HCT116 (cell line): Measurements from ENCODE around the gene GPR3. TPM values are rescaled to one million over a fixed set of nuclear protein-coding genes. Genes with fewer than 3 reads are reported as not detected.

Experiments
- ATAC-seq: fragments of 200-7000 bp; cut with Tn5 transposase; 2 replicates; pipeline ENCODE4 v1.9.1; 2020; ENCODE audit warnings: mild to moderate bottlenecking, moderate library complexity
- BruUV-seq: library from RNA; stranded (reverse); fragments of 400-500 nt; replicated peaks from 2 replicates; lab custom pipeline; 2021; lab: Mats Ljungman, UMichigan
- CTCF ChIA-PET: fragments of 300-600 bp; sonication (Branson Sonifier 250); formaldehyde crosslinking; loops from one replicate; lab custom pipeline; 2021; ENCODE audit warnings: antibody characterized with exemption; lab: Charles Lee
- POLR2A ChIA-PET: fragments of 300-600, 350-600 bp; sonication (Branson Sonifier 250); formaldehyde crosslinking; loops from one replicate; lab custom pipeline; 2021; ENCODE audit warnings: antibody characterized with exemption; lab: Charles Lee
- RAD21 ChIA-PET, 2 experiments: fragments of 300-600 bp; sonication (Branson Sonifier 250); formaldehyde crosslinking; loops; one replicate each; lab custom pipeline; 2023; ENCODE audit warnings: low total read pairs in 2 of 2; ENCODE audit not compliant: uncharacterized antibody in 2 of 2, unreplicated experiment in 2 of 2, low non-redundant PET in 1 of 2; lab: Charles Lee
- DNase-seq: peaks from one replicate; pipeline ENCODE4 v3.0.0-alpha.2; 2010; ENCODE audit warnings: low read depth, low spot score
- H2AFZ ChIP-seq: fragments of 200-600 bp; shearing (Covaris generic), sonication (generic); 2 replicates; pipeline ENCODE4 v1.6.1; 2017; ENCODE audit warnings: low read depth, mixed run types, mixed read lengths, antibody characterized with exemption, low read length; ENCODE audit not compliant: poor library complexity, severe bottlenecking
- H3K27ac ChIP-seq: 2 replicates; pipeline ENCODE4 v1.5.1; 2012; ENCODE audit warnings: low read depth, low read length
- H3K27me3 ChIP-seq: fragments of 200-600 bp; sonication (generic); 2 replicates; pipeline ENCODE4 v1.6.1; 2016; ENCODE audit warnings: mixed run types, low read length, mixed read lengths; ENCODE audit not compliant: insufficient read depth
- H3K36me3 ChIP-seq, 2 experiments: fragments of 200-500 bp in 1 of 2; fragments of 200-600 bp in 1 of 2; sonication (Bioruptor generic) in 1 of 2; sonication (generic) in 1 of 2; 2 replicates each; pipeline versions ENCODE4 v1.5.1 to v1.6.1; 2014 to 2016; ENCODE audit warnings: low read length in 2 of 2, inconsistent platforms in 1 of 2, mixed read lengths in 1 of 2, mixed run types in 1 of 2; ENCODE audit not compliant: insufficient read depth in 2 of 2, control insufficient read depth in 1 of 2
- H3K4me1 ChIP-seq, 2 experiments: fragments of 200-600 bp in 1 of 2; sonication (generic) in 1 of 2; 2 replicates each; pipeline versions ENCODE4 v1.5.1 to v1.6.1; 2012 to 2017; ENCODE audit warnings: low read length in 2 of 2, inconsistent platforms in 1 of 2, mild to moderate bottlenecking in 1 of 2, mixed read lengths in 1 of 2, mixed run types in 1 of 2, moderate library complexity in 1 of 2; ENCODE audit not compliant: insufficient read depth in 2 of 2, control insufficient read depth in 1 of 2
- H3K4me2 ChIP-seq: fragments of 200-600 bp; sonication (generic); 2 replicates; pipeline ENCODE4 v1.6.1; 2017; ENCODE audit warnings: mixed run types, low read length, mixed read lengths
- H3K4me3 ChIP-seq, 2 experiments: fragments of 200-600 bp in 1 of 2; sonication (generic) in 1 of 2; replicated peaks in 1 of 2; 2 replicates each; pipeline ENCODE4 v1.5.1; 2011 to 2016; ENCODE audit warnings: low read length in 2 of 2, control low read depth in 1 of 2, low read depth in 1 of 2, mild to moderate bottlenecking in 1 of 2, mixed read lengths in 1 of 2, mixed run types in 1 of 2
- H3K79me2 ChIP-seq: fragments of 200-600 bp; sonication (generic); 2 replicates; pipeline ENCODE4 v1.6.1; 2017; ENCODE audit warnings: mild to moderate bottlenecking, mixed run types, low read length, moderate library complexity, mixed read lengths; ENCODE audit not compliant: insufficient read depth
- H3K9ac ChIP-seq: fragments of 200-600 bp; sonication (generic); 2 replicates; pipeline ENCODE4 v1.6.1; 2016; ENCODE audit warnings: low read length, mixed read lengths
- H3K9me2 ChIP-seq: fragments of 200-600 bp; sonication (generic), shearing (Covaris generic); 2 replicates; pipeline ENCODE4 v1.6.1; 2017; ENCODE audit warnings: mixed run types, mild to moderate bottlenecking, moderate library complexity; ENCODE audit not compliant: insufficient read depth
- H3K9me3 ChIP-seq, 2 experiments: fragments of 200-500 bp in 1 of 2; fragments of 200-600 bp in 1 of 2; sonication (Bioruptor generic) in 1 of 2; sonication (generic) in 1 of 2; 2 replicates each; pipeline ENCODE4 v1.6.1; 2014 to 2017; ENCODE audit warnings: low read length in 2 of 2, mixed read lengths in 2 of 2, inconsistent platforms in 1 of 2, low read depth in 1 of 2, mild to moderate bottlenecking in 1 of 2, mixed run types in 1 of 2, moderate library complexity in 1 of 2; ENCODE audit not compliant: control insufficient read depth in 1 of 2, insufficient read depth in 1 of 2
- H4K20me1 ChIP-seq: fragments of 200-600 bp; sonication (generic), shearing (Covaris generic); 2 replicates; pipeline ENCODE4 v1.6.1; 2017; ENCODE audit warnings: mixed run types, mild to moderate bottlenecking, moderate library complexity; ENCODE audit not compliant: insufficient read depth
- ELF1 ChIP-seq: IDR thresholded peaks from 2 replicates; pipeline ENCODE4 v1.6.1; 2012; ENCODE audit warnings: low read depth, borderline replicate concordance
- EZH2phosphoT487 ChIP-seq: fragments of 200-600 bp; IDR thresholded peaks from 2 replicates; pipeline ENCODE4 v1.6.1; 2018; ENCODE audit warnings: antibody characterized with exemption, borderline replicate concordance
- POLR2AphosphoS5 ChIP-seq: IDR thresholded peaks from 2 replicates; pipeline ENCODE4 v1.6.1; 2011; ENCODE audit warnings: mild to moderate bottlenecking, low read depth, low read length, moderate library complexity
- RAD21 ChIP-seq: IDR thresholded peaks from 2 replicates; pipeline ENCODE4 v1.6.1; 2012; ENCODE audit warnings: low read depth, mild to moderate bottlenecking
- TCF7L2 ChIP-seq: IDR thresholded peaks from 2 replicates; pipeline ENCODE4 v1.7.0; 2011; ENCODE audit warnings: borderline replicate concordance, inconsistent platforms; ENCODE audit not compliant: insufficient read depth, insufficient read length; ENCODE audit errors: extremely low read depth
- intact Hi-C: fragments of 100-400 bp; cut with micrococcal nuclease; formaldehyde crosslinking; loops from 2 replicates; pipeline ENCODE4 v1.10.0; 2022
- total RNA-seq: library from RNA; stranded (reverse); gene quantifications from one replicate; pipeline ENCODE4 v1.2.1, GENCODE V29; 2021; ENCODE audit not compliant: unreplicated experiment

GPR3 gene
- total RNA-seq, 1 experiment from 2014 or later, result 2.8 TPM

GRCh38 chr1:27416387-27417111, 24.1 kb downstream of the GPR3 start (continued):
- no peak for TF ChIP-seq POLR2AphosphoS5

GRCh38 chr1:27417713-27418112, 25.3 kb downstream of the GPR3 start:
- Histone ChIP-seq H3K36me3 (peaks cover 46 to 47% of the 10 kb centered on the region in 2 experiments; a peak in 3 of 4 replicates), H3K9ac (no peak overlapping the region), H3K4me2 (no peak overlapping the region), H3K9me2 (no peaks in the 10 kb centered on the region), H2AFZ (no peak overlapping the region), H3K4me3 (no peak overlapping the region), H3K9me3 (no peaks in the 10 kb centered on the region), H3K27ac (no peak overlapping the region), H4K20me1 (no peaks in the 10 kb centered on the region), H3K27me3 (no peaks in the 10 kb centered on the region), H3K79me2 (peaks cover 24% of the 10 kb centered on the region), H3K4me1 (no peaks in the 10 kb centered on the region)
- DNase-seq, result no peak
- CTCF ChIA-PET, result no interaction called here
- no peak for TF ChIP-seq TCF7L2
- TF ChIP-seq RAD21, result no peak
- no peak for TF ChIP-seq EZH2phosphoT487
- TF ChIP-seq ELF1, result no peak
- no TSS peak for BruUV-seq
- RAD21 ChIA-PET, result no interaction called here
- ATAC-seq, result no peak
- POLR2A ChIA-PET, result no interaction called here
- intact Hi-C loops, result loop anchor here (5.0 kb wide), 1 partner anchor 245 kb away; no protein-coding TSS in a partner anchor
